Caco-2 (cell line): ENCODE measurements around the gene ZSWIM4. TPM values are rescaled to one million over a fixed set of nuclear protein-coding genes. Genes with fewer than 3 reads are reported as not detected.

Experiments used
- BruUV-seq: library from RNA; stranded (reverse); fragments of 400-500 nt; replicated peaks from 2 replicates; lab custom pipeline; 2021; lab: Mats Ljungman, UMichigan
- CTCF ChIA-PET: fragments of 300-600 bp; sonication (Branson Sonifier 250); formaldehyde crosslinking; loops from one replicate; lab custom pipeline; 2022; ENCODE audit warnings: antibody characterized with exemption; lab: Charles Lee
- POLR2A ChIA-PET: fragments of 300-600 bp; sonication (Branson Sonifier 250); formaldehyde crosslinking; loops from one replicate; lab custom pipeline; 2022; ENCODE audit warnings: antibody characterized with exemption; lab: Charles Lee
- DNase-seq, 2 experiments: peaks; one replicate each; pipeline versions ENCODE4 v3.0.0 to v3.0.0-alpha.2; 2020 to 2022
- H3K27me3 ChIP-seq: replicated peaks from 2 replicates; pipeline ENCODE4 v1.6.0; 2011; ENCODE audit warnings: low read length; ENCODE audit not compliant: control insufficient read depth, insufficient read depth
- H3K36me3 ChIP-seq: 2 replicates; pipeline ENCODE4 v1.5.1; 2011; ENCODE audit warnings: low read length; ENCODE audit not compliant: control insufficient read depth, insufficient read depth
- H3K4me1 ChIP-seq: fragments of 250-450 bp; sonication (Bioruptor Pico); 2 replicates; pipeline ENCODE4 v1.5.1; 2020; ENCODE audit warnings: mild to moderate bottlenecking
- H3K4me3 ChIP-seq: 2 replicates; pipeline ENCODE4 v1.5.1; 2011; ENCODE audit warnings: low read depth, mild to moderate bottlenecking, control low read depth, low read length
- H3K9me3 ChIP-seq: fragments of 250-450 bp; sonication (Bioruptor Pico); 2 replicates; pipeline ENCODE4 v1.5.1; 2020; ENCODE audit warnings: mild to moderate bottlenecking, moderate library complexity
- H3K27ac Mint-ChIP-seq: one replicate; pipeline ENCODE4 v1.8.0; 2022; ENCODE audit warnings: mixed read lengths; ENCODE audit not compliant: unreplicated experiment
- H3K27me3 Mint-ChIP-seq: one replicate; pipeline ENCODE4 v1.8.0; 2022; ENCODE audit warnings: mixed read lengths; ENCODE audit not compliant: insufficient read depth, unreplicated experiment
- H3K36me3 Mint-ChIP-seq: one replicate; pipeline ENCODE4 v1.8.0; 2022; ENCODE audit warnings: mild to moderate bottlenecking, mixed read lengths; ENCODE audit not compliant: insufficient read depth, unreplicated experiment
- H3K4me1 Mint-ChIP-seq: one replicate; pipeline ENCODE4 v1.8.0; 2022; ENCODE audit warnings: low read depth, mixed read lengths; ENCODE audit not compliant: unreplicated experiment
- H3K4me3 Mint-ChIP-seq: one replicate; pipeline ENCODE4 v1.8.0; 2022; ENCODE audit warnings: mild to moderate bottlenecking, moderate library complexity, mixed read lengths; ENCODE audit not compliant: unreplicated experiment
- H3K9me3 Mint-ChIP-seq: one replicate; pipeline ENCODE4 v1.8.0; 2022; ENCODE audit warnings: mixed read lengths; ENCODE audit not compliant: unreplicated experiment
- intact Hi-C: fragments of 100-400 bp; cut with micrococcal nuclease; formaldehyde crosslinking; loops from one replicate; pipeline ENCODE4 v1.10.0; 2022; ENCODE audit not compliant: unreplicated experiment
- total RNA-seq: library from RNA; stranded (reverse); gene quantifications from 2 replicates; pipeline ENCODE4 v1.2.3, GENCODE V29; 2022
- TF ChIP-seq, protein P1 (sequence below), 2 experiments: fragments of 200-600 bp in 1 of 2; IDR thresholded peaks; 1 replicate in 1 of 2; 2 replicates in 1 of 2; pipeline versions ENCODE4 v1.5.1 to v1.8.0; 2011 to 2022; ENCODE audit warnings: antibody characterized with exemption in 1 of 2, control low read depth in 1 of 2, inconsistent platforms in 1 of 2, low read depth in 1 of 2, low read length in 1 of 2, mild to moderate bottlenecking in 1 of 2, moderate library complexity in 1 of 2; ENCODE audit not compliant: insufficient read depth in 1 of 2, severe bottlenecking in 1 of 2, unreplicated experiment in 1 of 2

The ZSWIM4 gene
- total RNA-seq, 1 experiment from 2014 or later = 4.0 TPM

DNA sequence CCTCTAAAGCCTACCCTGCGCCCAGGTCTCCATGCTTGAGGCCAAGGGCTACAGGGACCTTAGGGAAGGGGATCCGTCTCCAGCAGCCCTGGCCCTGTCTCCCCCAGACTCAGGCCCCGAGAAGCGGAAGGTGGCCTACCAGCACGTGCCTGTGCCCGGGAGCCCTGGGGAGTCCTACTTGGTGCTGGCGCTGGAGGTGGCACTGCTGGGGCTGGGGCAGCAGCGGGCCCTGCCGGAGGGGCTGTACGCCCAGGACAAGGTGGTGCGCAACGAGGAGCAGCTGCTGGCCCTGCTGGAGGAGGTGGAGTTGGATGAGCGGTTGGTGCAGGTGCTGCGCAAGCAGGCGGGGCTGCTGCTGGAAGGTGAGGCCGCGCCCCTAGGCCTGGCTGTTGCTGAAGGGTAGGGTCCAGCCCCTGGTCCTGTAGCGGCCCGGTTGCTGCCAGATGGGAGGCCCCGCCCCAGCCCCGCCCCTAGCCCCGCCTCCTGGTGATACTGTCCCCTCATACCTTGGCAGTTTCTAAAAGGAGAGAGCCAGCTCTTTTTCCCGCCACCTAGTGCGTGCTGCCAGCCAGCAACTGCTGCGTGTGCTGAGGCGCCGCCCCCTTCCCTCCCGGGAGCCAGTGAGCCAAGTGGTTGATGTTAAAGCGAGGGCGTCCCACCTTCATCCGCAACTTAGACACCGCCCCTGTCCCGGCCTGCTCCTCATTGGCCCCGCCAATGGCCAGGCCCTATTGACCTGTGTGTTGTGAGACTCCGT lies 22.6 kb downstream of the ZSWIM4 start:
- ChIA-PET CTCF (interaction anchor here (0.5 to 1.2 kb wide), 6 partner anchors 30 to 487 kb away, joined by 3 to 8 read pairs (median 3); partner anchors contain the start of gene ASF1B), POLR2A (interaction anchor here (0.6 to 1.3 kb wide), 5 partner anchors 22 to 44 kb away, joined by 3 to 6 read pairs (median 4); partner anchors contain the start of genes C19orf53 and ZSWIM4)
- no peaks in the 10 kb centered on the region for H3K4me1 Mint-ChIP-seq
- no peaks in the 10 kb centered on the region for H3K27me3 Mint-ChIP-seq
- peak overlapping the region; percentile 45 for H3K27ac Mint-ChIP-seq
- BruUV-seq = no TSS peak
- intact Hi-C loops = no loop called here
- Histone ChIP-seq H3K4me1 (no peaks in the 10 kb centered on the region), H3K27me3 (no peaks in the 10 kb centered on the region), H3K36me3 (peaks cover 2% of the 10 kb centered on the region; the same call in 1 of the 2 replicates), H3K9me3 (no peaks in the 10 kb centered on the region), H3K4me3 (peak overlapping the region; percentile 70)
- TF ChIP-seq, protein P1, sequence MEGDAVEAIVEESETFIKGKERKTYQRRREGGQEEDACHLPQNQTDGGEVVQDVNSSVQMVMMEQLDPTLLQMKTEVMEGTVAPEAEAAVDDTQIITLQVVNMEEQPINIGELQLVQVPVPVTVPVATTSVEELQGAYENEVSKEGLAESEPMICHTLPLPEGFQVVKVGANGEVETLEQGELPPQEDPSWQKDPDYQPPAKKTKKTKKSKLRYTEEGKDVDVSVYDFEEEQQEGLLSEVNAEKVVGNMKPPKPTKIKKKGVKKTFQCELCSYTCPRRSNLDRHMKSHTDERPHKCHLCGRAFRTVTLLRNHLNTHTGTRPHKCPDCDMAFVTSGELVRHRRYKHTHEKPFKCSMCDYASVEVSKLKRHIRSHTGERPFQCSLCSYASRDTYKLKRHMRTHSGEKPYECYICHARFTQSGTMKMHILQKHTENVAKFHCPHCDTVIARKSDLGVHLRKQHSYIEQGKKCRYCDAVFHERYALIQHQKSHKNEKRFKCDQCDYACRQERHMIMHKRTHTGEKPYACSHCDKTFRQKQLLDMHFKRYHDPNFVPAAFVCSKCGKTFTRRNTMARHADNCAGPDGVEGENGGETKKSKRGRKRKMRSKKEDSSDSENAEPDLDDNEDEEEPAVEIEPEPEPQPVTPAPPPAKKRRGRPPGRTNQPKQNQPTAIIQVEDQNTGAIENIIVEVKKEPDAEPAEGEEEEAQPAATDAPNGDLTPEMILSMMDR (IDR thresholded peaks at IDR 0.05; ENCODE audit: insufficient read depth in 1 of 2, low read depth in 1 of 2, low read length in 1 of 2, severe bottlenecking in 1 of 2, unreplicated experiment in 1 of 2) = no peak
- H3K9me3 Mint-ChIP-seq = peaks cover 10% of the 10 kb centered on the region
- peak overlapping the region; percentile 76 for H3K4me3 Mint-ChIP-seq
- peaks cover 13% of the 10 kb centered on the region for H3K36me3 Mint-ChIP-seq
- peak; percentile 87 to 90 for DNase-seq

DNA sequence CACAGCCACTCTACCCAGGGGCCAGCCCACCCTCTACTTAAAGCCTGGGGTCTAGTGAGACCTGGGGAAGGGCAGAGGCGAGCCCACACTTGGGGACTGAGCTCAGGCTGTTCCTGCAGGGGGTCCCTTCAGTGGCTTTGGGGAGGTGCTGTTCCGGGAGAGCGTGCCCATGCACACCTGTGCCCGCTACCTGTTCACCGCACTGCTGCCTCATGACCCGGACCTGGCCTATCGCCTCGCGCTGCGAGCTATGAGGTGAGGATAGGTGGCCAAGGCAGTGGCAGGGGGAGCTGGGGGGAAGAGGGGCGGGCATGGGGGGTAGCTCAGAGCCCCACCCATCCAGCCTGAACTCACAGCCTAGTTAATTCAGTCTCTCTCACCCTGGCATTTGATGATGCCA lies 24.0 kb downstream of the ZSWIM4 start:
- no TSS peak for BruUV-seq
- Histone ChIP-seq H3K27me3 (no peaks in the 10 kb centered on the region), H3K4me3 (no peak overlapping the region), H3K9me3 (no peaks in the 10 kb centered on the region), H3K4me1 (no peaks in the 10 kb centered on the region), H3K36me3 (peaks cover 2% of the 10 kb centered on the region; the same call in 1 of the 2 replicates)
- Mint-ChIP-seq H3K27me3 (no peaks in the 10 kb centered on the region), H3K36me3 (peaks cover 19% of the 10 kb centered on the region), H3K4me1 (no peaks in the 10 kb centered on the region), H3K9me3 (no peaks in the 10 kb centered on the region), H3K4me3 (no peak overlapping the region), H3K27ac (no peak overlapping the region)
- POLR2A ChIA-PET = no interaction called here
- no peak for DNase-seq
- intact Hi-C loops = no loop called here
- CTCF ChIA-PET = interaction anchor here (0.6 kb wide), 1 partner anchor 43 kb away, joined by 3 read pairs; no protein-coding TSS in a partner anchor
- TF ChIP-seq, protein P1 (IDR thresholded peaks at IDR 0.05; ENCODE audit: insufficient read depth in 1 of 2, low read depth in 1 of 2, low read length in 1 of 2, severe bottlenecking in 1 of 2, unreplicated experiment in 1 of 2) = no peak

DNA sequence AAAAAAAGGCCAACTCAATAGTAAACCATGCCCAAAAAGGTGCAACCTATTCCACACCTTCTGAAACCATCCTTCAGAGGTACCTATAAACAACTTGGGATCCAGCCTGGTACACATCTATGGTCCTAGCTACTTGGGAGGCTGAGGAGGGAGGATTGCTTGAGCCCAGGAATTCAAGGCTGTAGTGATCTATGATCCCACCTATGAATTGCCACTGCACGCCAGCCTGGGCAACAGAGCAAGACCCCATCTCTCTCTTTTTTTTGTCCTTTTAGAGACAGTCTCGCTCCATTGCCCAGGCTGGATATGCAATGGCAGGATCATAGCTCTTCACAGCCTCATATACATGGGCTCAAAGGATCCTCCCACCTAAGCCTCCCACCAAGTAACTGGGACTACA lies 26.0 kb downstream of the ZSWIM4 start:
- CTCF ChIA-PET = no interaction called here
- Histone ChIP-seq H3K9me3 (no peaks in the 10 kb centered on the region), H3K27me3 (no peaks in the 10 kb centered on the region), H3K4me3 (no peak overlapping the region), H3K4me1 (no peaks in the 10 kb centered on the region), H3K36me3 (peaks cover 2% of the 10 kb centered on the region; the same call in 1 of the 2 replicates)
- H3K27me3 Mint-ChIP-seq = no peaks in the 10 kb centered on the region
- POLR2A ChIA-PET = interaction anchor here (0.7 kb wide), 1 partner anchor 14 kb away, joined by 3 read pairs; no protein-coding TSS in a partner anchor
- no peak overlapping the region for H3K27ac Mint-ChIP-seq
- no peaks in the 10 kb centered on the region for H3K9me3 Mint-ChIP-seq
- BruUV-seq = no TSS peak
- H3K4me3 Mint-ChIP-seq = no peak overlapping the region
- TF ChIP-seq, protein P1 (IDR thresholded peaks at IDR 0.05; ENCODE audit: insufficient read depth in 1 of 2, low read depth in 1 of 2, low read length in 1 of 2, severe bottlenecking in 1 of 2, unreplicated experiment in 1 of 2) = no peak
- peaks cover 5% of the 10 kb centered on the region for H3K4me1 Mint-ChIP-seq
- peaks cover 26% of the 10 kb centered on the region for H3K36me3 Mint-ChIP-seq
- intact Hi-C loops = no loop called here
- DNase-seq = no peak
